ENCODE measurements around the gene STK17A.
"Not testable (repeated sequence)": the region's sequence is repeated elsewhere in the genome, so short reads cannot be mapped to it uniquely, and the experiment has no call there.

The STK17A gene

GRCh38 chr7:43666938-43667337 is 84.0 kb downstream of the STK17A start:
- Histone ChIP-seq H3K9me3 (ENCODE audit: low read length) (peaks cover 5% of the 10 kb centered on the region), H3K36me3 (ENCODE audit: insufficient read depth, low read length) (peaks cover 3% of the 10 kb centered on the region), H3K27me3 (ENCODE audit: insufficient read depth, low read length) (no peaks in the 10 kb centered on the region), H3K4me1 (ENCODE audit: insufficient read depth, low read length) (no peaks in the 10 kb centered on the region), H3K4me3 (ENCODE audit: low read length) (no peak overlapping the region), H2AFZ (ENCODE audit: low read depth, low read length) (no peak overlapping the region)

GRCh38 chr7:43668035-43668434 is 85.1 kb downstream of the STK17A start:
- Histone ChIP-seq H3K27me3 (ENCODE audit: insufficient read depth, low read length) (no peaks in the 10 kb centered on the region), H3K36me3 (ENCODE audit: insufficient read depth, low read length) (no peaks in the 10 kb centered on the region), H2AFZ (ENCODE audit: low read depth, low read length) (no peak overlapping the region), H3K4me1 (ENCODE audit: insufficient read depth, low read length) (no peaks in the 10 kb centered on the region), H3K9me3 (ENCODE audit: low read length) (peaks cover 5% of the 10 kb centered on the region), H3K4me3 (ENCODE audit: low read length) (no peak overlapping the region)

- no peak overlapping the region for H2AFZ ChIP-seq (ENCODE audit: low read depth, low read length)
- H3K4me1 ChIP-seq (ENCODE audit: insufficient read depth, low read length): no peaks in the 10 kb centered on the region
- peaks cover 4% of the 10 kb centered on the region for H3K9me3 ChIP-seq (ENCODE audit: low read length)
These were observed 86.6 kb downstream of the STK17A start for GRCh38 chr7:43669286-43670081.

GRCh38 chr7:43671521-43671920 is 88.6 kb downstream of the STK17A start:
- Histone ChIP-seq H3K4me3 (ENCODE audit: low read length) (no peak overlapping the region), H3K27me3 (ENCODE audit: insufficient read depth, low read length) (no peaks in the 10 kb centered on the region), H3K9me3 (ENCODE audit: low read length) (peaks cover 5% of the 10 kb centered on the region), H2AFZ (ENCODE audit: low read depth, low read length) (no peak overlapping the region), H3K36me3 (ENCODE audit: insufficient read depth, low read length) (no peaks in the 10 kb centered on the region), H3K4me1 (ENCODE audit: insufficient read depth, low read length) (no peaks in the 10 kb centered on the region)

More at GRCh38 chr7:43669286-43670081, 86.6 kb downstream of the STK17A start:
- no peaks in the 10 kb centered on the region for H3K27me3 ChIP-seq (ENCODE audit: insufficient read depth, low read length)
- no peaks in the 10 kb centered on the region for H3K36me3 ChIP-seq (ENCODE audit: insufficient read depth, low read length)
- no peak overlapping the region for H3K4me3 ChIP-seq (ENCODE audit: low read length)

GRCh38 chr7:43673243-43673976 is 90.5 kb downstream of the STK17A start:
- not testable (repeated sequence) for H3K27me3 ChIP-seq (ENCODE audit: insufficient read depth, low read length); H3K4me3 ChIP-seq (ENCODE audit: low read length); H3K9me3 ChIP-seq (ENCODE audit: low read length); H2AFZ ChIP-seq (ENCODE audit: low read depth, low read length); H3K4me1 ChIP-seq (ENCODE audit: insufficient read depth, low read length); H3K36me3 ChIP-seq (ENCODE audit: insufficient read depth, low read length)

GRCh38 chr7:43674559-43675436 is 91.9 kb downstream of the STK17A start:
- no peak overlapping the region for H2AFZ ChIP-seq (ENCODE audit: low read depth, low read length)
- H3K36me3 ChIP-seq (ENCODE audit: insufficient read depth, low read length): no peaks in the 10 kb centered on the region
- H3K9me3 ChIP-seq (ENCODE audit: low read length): peaks cover 7% of the 10 kb centered on the region
- no peak overlapping the region for H3K4me3 ChIP-seq (ENCODE audit: low read length)
- no peaks in the 10 kb centered on the region for H3K27me3 ChIP-seq (ENCODE audit: insufficient read depth, low read length)
- no peaks in the 10 kb centered on the region for H3K4me1 ChIP-seq (ENCODE audit: insufficient read depth, low read length)

Data from neuron (in vitro differentiated cells).